HG02571 (cell line): ENCODE results near the gene ZNF776.
"Not testable (repeated sequence)": the region's sequence is repeated elsewhere in the genome, so short reads cannot be mapped to it uniquely, and the experiment has no call there.

Source experiments
- ATAC-seq: cut with Tn5 transposase; IDR thresholded peaks from one replicate; pipeline ENCODE4 v1.9.1; 2021; ENCODE audit warnings: mild to moderate bottlenecking, moderate library complexity; ENCODE audit not compliant: unreplicated experiment

Gene ZNF776

DNA sequence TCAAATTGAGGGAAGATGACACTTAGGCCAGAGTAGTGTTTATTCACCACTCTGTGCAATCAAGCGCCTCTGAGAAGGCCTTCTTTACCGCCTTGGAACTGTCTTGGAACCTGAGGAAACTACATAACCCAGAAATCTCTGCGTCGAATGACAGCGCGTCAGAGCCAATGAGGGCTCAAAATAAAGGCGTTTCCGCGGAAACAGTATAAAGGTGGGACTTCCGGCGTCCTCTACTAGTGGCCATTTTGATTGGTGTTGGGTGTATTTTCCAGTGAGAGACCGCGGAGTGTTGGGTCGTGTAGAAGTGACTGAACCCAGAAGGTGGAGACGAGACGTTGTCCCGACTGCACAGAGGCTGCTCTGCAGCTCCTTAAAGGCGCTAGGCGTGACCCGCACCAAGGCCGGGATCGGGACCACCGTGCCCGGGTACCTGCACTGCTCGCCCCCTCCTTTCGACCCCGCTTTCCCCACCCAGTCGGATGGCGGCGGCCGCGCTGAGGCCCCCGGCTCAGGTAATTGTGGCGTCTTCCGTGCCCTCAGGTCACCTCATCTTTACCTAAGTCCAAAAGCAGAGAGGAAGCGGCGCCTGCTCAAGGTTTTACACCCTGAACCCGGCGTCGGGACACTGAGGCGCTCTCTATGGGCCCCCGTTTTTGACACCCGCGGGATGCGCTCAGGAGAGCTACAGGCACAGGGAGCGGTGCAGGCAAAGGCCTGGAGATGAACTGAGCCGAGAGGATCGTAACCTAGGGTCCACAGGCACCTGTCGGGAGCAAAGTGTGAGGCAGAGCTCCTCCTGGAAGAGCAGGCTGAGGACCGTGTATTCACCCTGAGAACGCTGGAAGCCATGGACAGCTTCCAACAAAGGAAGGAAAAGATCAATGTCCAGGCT, at the start of gene ZNF776:
TSS of gene ZNF776 (plus strand) at position 236 of the 892 bp plus-strand sequence. CDS start at position 480, 244 bp downstream.
- ATAC-seq: peak; percentile 96

DNA sequence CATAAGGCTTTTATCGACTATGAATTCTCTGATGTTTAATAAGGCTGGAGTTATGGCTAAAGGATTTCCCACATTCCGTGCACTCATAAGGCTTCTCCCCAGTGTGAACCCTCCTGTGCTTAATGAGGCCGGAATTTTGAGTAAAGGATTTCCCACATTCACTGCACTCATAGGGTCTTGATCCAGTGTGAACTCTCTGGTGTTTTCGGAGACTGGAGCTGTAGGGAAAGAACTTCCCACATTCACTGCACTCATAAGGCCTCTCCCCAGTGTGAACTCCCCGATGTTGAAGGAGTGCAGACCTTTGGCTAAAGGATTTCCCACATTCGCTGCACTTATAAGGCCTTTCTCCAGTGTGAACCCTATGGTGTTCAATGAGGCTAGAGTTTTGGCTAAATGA, 45.0 kb upstream of the ZNF776 start:
- ATAC-seq: no peak

DNA sequence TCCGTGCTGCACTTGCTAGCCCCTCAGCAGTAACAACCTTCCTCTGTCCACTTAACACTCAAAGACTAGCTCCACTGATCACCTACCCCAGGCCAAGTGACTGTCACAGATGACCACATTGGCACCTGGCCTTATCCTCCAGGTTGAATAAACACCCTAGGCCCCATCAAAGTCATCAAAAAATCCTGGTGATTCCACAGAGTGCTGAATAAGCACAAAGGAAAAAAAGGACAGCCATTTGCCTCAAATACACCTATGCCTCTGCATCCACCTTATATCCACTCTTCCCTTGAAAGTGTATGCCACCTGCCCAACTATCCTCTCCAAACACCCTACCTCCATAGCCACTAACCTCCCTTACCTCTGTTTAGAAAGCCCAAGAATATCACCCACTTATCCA, 40.3 kb upstream of the ZNF776 start:
- no peak for ATAC-seq

DNA sequence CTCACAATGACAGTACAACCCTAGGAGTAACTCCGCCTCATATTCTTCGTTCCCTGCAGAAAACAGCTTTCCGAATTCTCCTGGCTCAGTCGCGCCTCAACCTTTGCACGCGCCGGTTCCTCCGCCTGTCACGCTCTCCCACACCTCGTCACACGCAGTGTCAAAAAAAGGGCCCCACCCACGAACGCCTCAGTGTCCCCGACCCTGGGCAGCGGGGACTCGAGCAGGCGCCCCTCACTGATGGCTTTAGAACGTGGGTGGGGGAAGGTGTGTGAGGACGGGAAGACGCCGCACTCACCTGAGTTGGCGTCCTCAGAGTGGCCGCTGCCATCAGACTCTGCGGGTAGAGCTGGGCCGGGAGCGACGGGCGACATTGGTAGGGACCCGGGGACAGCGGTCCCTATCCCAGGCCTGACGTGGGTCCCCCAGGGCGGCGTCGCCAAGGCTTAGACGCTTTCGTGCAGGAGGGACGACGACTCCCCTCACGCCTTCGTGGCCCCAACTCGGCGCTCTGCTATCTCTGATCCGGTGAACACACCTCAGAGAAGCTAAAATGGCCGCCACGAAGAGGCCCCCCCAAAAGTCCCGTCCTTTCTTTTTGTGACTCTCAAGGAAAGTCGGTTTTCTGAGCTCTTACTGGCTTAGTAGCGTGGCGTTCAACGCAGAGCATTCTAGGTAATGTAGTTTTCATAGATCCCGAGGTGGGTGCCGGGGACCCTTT, 37.8 kb upstream of the ZNF776 start, which contains the start of gene ZNF154:
TSS of gene ZNF154 (minus strand) at position 564 of the 721 bp plus-strand sequence. CDS start at position 331, 233 bp downstream.
- ATAC-seq: no peak

DNA sequence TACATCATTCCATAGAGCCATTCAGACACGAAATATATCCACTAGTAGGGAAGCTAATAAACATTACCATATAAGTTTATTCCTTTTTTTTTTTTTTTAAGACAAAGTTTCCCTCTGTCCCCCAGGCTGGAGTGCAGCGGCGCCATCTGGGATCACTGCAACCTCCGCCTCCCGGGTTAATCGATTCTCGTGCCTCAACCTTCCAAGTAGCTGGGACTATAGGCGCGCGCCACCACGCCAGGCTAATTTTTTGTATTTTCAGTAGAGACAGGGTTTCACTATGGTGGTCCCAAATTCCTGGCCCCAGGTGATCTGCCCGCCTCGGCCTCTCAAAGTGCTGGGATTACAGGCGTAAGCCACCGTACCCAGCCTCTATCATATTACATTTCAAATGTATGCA, 37.0 kb upstream of the ZNF776 start:
- ATAC-seq: no peak

DNA sequence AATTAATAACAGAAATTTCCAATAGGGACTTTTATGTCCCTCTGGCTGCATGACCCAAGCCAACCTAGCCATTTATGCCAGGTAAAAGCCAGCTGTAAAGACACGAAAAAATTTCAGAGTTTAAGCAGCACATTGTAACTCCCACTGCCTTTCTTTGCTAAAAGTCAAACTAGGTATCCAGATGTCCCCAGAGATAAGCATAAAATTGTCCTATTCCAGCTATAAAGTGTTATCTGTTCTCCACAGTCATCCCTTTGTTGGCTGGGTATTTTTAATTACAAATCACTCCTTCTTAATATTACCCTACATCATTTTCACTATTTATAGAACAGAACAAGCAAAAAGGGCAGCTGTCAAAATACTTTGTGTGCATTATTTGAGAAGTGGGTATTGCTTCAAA, 34.4 kb upstream of the ZNF776 start:
- ATAC-seq: no peak

DNA sequence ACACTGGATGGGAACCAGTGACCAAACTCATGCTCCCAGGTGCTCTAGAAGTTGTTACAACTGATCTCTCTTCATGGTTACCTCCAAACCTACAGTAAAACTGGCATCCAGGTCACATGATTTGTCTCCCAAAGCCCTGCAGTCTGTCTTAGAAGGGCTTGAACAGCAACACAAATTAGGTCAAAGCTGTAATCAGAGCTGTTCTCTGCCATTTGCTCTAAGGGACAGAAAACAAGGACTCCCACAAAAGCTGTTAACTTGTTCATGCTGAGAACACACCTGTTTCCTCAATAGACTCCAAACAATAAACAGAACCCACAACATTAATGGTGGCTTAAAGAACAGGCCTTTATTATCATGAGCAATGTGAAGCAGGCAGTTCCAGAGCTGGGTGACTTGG, 27.2 kb upstream of the ZNF776 start:
- ATAC-seq: no peak

DNA sequence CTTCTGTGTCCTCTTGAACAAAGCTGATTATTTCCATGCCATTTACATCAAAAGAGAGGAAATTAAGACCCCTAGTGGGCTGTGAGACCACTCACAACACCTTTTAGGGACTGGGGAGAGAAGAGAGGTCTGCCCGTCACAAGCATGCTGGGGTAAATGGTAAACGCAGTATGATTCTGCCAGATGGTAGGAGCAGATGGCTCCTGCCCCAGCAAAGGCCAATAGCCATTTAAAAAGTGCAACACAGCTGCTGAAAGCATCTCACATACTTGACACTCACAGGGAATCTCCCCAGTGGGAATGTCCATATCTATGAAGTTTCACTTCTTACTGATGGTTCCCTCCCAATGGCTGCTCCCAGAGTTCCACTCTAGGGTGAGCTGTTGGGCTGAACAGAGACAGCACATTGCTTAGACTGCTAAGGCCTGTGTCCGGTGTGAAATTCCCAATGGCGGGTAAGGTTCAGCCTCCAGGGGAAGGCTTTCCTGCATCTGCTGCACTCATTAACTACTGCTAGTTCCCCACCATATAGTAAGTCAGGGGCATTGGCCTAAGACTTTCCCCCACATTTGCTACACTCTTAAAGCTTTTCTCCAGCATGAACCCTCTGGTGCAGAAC, 26.6 kb upstream of the ZNF776 start:
- no peak for ATAC-seq

DNA sequence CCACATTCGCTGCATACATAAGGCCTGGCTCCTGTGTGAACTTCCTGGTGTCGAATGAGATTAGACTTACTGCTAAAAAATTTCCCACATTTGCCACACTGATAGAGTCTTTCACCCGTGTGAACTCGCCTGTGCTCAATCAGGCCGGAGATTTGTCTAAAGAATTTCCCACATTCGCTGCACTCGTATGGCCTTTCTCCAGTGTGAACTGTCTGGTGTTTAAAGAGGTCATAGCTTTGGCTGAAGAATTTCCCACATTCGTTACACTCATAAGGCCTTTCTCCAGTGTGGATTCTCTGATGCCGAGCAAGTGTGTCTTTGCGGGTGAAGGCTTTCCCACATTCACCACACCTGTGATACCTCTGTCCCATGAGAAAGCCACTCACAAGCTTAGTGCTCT, 25.7 kb upstream of the ZNF776 start:
- ATAC-seq: no peak

DNA sequence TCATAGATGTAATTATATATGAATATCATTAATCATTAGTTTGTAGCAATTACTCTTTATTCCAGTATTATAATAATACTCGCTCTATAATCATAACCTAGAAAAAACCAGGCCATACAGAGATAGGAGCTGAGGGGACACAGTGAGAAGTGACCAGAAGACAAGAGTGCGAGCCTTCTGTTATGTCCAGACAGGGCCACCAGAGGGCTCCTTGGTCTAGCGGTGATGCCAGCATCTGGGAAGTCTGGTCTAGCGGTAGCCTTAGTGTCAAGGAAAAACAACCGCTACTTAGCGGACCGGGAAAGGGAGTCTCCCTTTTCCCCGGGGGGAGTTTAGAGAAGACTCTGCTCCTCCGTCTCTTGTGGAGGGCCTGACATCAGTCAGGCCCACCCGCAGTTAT, 8.3 kb upstream of the ZNF776 start:
- not testable (repeated sequence) for ATAC-seq

DNA sequence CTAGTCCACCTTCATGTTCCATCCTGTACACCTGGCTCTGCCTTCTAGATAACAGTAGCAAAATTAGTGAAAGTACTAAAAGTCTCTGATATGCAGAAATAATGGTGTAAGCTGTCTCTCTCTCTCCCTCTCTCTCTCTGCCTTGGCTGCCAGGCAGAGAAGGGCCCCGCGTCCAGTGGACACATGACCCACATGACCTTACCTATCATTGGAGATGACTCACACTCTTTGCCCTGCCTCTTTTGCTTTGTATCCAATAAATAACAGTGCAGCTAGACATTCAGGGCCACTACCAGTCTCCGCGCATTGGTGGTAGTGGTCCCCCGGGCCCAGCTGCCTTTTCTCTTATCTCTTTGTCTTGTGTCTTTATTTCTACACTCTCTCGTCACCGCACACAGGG, 7.8 kb upstream of the ZNF776 start:
- not testable (repeated sequence) for ATAC-seq

DNA sequence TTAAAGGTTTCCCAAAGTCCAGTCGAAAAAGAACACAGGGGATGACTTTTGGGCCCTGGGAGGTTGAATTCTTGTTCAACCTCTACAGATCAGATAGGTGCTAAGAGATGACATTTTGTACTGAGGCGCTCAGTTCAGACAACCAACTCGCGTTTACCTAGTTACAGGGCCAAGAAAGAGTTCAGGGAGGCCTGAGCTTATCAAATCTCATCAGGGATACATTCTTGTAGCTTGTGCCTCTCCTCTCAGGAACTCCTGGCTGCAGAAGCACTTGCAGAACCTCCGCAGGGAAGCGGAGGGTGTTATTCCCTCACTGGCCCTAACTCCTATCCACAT, 825 bp downstream of the ZNF776 start:
- no peak for ATAC-seq

DNA sequence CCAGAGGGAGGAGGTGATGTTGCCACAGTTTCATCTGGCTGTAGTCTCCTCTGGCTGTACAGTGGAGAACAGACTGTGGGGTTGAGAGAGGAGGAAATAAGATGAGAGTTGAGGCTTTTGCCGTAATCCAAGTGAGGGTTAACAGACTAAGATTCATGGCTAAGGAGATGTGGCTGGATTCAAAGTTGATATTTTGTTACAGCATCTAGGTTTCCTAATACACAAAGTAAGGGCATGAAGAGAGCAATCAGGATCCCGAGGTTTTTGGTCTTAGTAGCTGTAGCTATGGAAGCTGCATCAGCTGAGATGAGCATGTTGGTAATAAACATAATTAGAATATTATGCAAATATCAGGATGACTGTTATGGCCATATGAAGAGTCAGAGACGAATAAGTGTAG, 1.4 kb downstream of the ZNF776 start:
- ATAC-seq: no peak

DNA sequence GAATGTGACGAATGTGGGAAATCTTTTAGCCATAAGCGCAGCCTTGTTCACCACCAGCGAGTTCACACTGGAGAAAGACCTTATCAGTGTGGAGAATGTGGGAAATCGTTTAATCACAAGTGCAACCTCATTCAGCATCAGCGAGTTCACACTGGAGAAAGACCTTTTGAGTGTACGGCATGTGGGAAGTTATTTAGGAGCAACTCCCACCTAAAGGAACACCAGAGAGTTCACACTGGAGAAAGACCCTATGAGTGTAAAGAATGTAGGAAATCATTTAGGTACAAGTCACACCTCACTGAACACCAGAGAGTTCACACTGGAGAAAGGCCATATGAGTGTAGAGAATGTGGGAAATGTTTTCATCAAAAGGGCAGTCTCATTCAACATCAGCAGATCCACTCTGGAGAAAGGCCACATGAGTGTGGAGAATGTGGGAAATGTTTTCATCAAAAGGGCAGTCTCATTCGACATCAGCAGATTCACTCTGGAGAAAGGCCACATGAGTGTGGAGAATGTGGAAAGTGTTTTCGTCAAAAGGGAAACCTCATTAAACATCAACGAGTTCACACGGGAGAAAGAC, 7.6 kb downstream of the ZNF776 start:
- no peak for ATAC-seq

DNA sequence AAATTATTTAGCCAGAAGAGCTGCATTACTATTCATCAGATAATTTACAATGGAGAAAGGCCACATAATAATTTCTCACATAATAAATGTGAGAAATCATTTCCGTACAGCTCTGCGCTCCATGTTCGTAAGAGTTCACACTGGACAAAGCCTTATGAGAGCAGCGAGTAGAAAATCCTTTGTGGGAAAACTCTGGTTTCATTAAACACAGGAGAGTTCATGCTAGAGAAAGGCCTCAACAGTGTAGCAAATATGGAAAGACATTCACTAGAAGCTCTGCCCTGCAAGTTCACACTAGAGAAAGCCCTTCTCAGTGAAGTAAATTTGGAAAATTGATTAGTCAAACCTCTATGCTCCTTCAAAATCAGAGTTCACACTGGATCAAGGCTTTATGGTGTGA, 8.4 kb downstream of the ZNF776 start:
- no peak for ATAC-seq

DNA sequence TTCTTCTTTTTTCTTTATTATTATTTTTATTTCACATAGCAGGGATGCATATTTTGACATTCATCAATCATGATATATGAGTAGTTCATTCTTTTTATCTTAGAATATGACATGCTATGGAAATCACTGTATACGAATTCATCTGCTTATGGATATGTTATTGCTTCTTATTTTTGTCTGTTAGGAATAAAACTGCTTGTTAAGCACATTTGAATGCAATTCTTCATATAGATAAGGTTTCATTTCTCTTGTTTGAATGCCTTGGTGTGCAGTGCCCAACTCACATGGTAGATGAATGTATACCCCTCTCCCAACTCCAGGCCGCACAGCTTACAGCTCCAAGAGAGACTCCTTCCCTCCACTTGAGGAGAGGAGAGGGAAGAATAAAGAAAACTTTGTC, 11.3 kb downstream of the ZNF776 start:
- ATAC-seq: no peak

DNA sequence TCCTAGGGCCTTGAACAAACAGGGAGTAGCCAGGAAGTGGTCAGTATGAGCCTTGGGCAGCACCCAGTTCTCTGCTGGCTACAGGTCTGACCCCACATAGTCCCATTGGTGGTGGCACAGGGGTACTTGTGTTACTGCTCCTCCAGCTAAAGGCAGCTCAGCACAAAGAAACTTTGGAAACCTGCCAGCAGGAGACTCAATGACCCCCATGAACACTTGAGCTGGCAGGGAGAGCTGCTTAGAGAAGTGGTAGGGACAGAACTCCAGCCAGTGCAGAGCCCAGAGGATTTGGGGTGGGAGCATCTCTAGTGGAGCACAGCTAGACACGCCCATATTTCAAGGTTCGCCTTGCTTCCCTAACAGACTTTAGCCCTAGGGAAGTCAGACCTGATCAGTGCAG, 12.5 kb downstream of the ZNF776 start:
- no peak for ATAC-seq

DNA sequence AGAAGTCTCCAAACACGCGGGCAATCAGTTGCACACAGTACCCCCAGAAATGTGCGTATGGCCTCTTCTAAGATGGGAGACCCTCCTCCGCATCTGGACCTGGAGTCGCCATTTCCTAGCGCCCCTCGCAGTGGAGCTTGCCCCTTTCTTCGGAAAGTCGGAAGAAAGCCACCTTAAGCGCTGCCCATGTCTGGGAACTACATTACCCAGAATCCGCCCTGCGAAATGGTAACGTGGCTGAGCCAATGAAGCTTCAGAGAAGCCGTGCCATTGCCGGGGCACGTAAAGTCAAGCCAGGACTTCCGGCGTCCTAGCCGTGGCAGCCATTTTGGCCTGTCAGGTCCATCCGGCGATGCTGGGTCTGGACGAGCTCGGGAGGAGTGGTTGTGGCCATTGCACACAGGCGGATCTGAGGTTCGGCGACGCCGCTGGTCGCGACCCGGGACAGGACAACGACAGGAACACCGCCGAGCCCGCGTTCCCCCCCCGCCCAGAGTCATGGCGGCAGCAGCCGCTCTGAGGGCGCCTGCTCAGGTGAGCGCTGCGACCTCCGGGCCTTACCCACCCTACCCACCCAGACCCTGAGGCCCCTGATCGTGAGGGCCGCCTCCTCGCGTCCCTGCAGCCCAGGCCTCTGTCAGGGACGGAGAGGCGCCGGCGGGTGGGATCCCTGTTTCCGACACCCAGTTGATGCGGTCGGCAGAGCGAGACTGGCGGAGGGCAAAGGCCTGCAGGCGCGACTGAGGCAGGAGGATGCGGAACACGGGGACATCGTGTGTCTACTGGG, 22.9 kb downstream of the ZNF776 start, which contains the start of gene ZNF586:
TSS of gene ZNF586 (plus strand) at position 332 of the 787 bp plus-strand sequence. CDS start at position 499, 167 bp downstream.
- peak; percentile 94 for ATAC-seq

DNA sequence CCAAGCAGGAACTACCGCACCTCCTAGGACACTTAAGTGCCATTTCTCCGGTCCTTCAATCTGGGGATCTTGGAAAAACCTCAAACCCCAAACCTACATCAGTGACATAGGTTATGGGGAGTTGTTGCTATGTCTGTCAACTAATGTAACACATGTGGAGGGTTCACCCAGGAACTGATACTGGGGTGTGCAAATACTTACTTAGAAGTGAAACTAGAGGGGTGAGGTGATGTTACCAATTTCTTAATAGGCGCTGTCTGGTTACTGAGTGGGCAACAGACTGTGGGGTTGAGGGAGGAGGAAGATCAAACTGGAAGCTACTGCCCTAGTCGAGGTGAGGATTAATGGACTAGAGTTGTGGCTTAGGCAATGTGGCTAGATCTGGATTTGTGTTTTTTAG, 24.8 kb downstream of the ZNF776 start:
- ATAC-seq: no peak

DNA sequence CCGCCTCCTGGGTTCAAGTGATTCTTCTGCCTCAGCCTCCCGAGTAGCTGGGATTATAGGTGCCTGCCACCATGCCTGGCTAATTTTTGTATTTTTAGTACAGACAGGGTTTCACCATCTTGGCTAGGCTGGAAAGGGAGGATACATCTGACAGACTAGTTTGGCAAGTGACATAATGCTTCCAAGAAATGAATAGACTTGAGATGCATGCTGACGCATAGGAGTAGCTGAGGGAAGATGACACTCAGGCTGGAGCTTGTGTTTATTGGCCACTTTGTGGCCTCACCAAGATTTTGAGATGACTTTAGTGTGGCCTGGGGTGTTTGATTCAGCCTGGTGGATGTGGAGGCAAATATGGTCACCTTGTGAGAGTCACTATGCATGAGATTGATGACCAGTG, 26.9 kb downstream of the ZNF776 start:
- ATAC-seq: no peak
